Fibroblast of lung (primary cell): ENCODE data around the gene AADACL2.

Source experiments
- CTCF ChIP-seq, 2 donors: IDR thresholded peaks in 1 of 2; conservative IDR thresholded peaks in 1 of 2; 1 replicate in 1 of 2; 2 replicates in 1 of 2; pipeline ENCODE4 v1.5.1; 2011 to 2012; ENCODE audit warnings: low read length in 2 of 2, control low read depth in 1 of 2, inconsistent platforms in 1 of 2, low read depth in 1 of 2, mild to moderate bottlenecking in 1 of 2
- EZH2 ChIP-seq: IDR thresholded peaks from 2 replicates; pipeline ENCODE4 v1.5.1; 2012; ENCODE audit warnings: low read length, control low read depth, mild to moderate bottlenecking; ENCODE audit errors: missing control alignments

- no peak for TF ChIP-seq CTCF (conservative IDR thresholded peaks at IDR 0.05 in 1 of 2, IDR thresholded peaks at IDR 0.05 in 1 of 2; ENCODE audit: low read depth in 1 of 2, low read length in 2 of 2)
- no peak for TF ChIP-seq EZH2
Measured at GRCh38 chr3:151787626-151788025, 53.9 kb downstream of the AADACL2 start.
